HG03469 (cell line): ENCODE results near the gene DENND4C.
"Not testable (repeated sequence)": the region's sequence is repeated elsewhere in the genome, so short reads cannot be mapped to it uniquely, and the experiment has no call there.

Source experiments
- ATAC-seq: cut with Tn5 transposase; IDR thresholded peaks from one replicate; pipeline ENCODE4 v1.9.1; 2021; ENCODE audit warnings: mild to moderate bottlenecking, moderate library complexity, moderate number of reproducible peaks; ENCODE audit not compliant: unreplicated experiment

The DENND4C gene

DNA sequence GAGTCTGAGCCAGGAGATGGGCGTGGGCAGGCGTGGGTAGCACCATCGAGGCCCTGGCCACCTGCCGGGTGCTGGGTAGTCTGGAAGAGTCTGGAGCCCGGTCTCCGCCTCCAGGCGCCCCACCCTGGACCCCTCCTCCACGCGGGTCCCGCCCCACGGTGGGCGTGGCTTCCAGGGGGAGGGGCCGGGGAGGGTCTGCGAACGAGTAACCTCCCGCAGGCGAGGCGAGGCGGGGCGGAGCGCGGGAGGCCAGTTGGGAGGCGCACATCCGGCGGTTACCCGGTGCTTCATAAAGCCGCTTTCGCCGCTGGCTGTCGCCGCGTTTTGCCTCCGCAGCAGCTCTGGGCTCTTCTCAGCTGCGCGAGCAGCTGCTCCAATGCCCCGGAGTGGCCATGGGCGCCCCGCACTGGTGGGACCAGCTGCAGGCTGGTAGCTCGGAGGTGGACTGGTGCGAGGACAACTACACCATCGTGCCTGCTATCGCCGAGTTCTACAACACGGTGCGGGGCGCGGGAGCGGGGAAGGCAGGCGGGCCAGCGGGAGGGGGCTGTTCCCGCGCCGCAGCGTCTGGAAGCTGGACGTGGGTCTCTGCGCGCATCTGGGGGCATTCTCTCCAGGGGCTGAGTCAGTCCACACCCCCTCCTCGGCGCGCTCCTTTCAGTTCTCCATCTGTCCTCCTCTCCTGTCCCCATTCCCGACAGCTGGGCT, 178.4 kb downstream of the DENND4C start, which contains the start of gene ACER2:
Gene ACER2 (plus strand): TSS at position 317 of the 708 bp plus-strand sequence. CDS start 76 bp downstream, at position 393.
- peak; percentile 92 for ATAC-seq

GRCh38 chr9:19409401-19410194, 179.1 kb downstream of the DENND4C start:
- ATAC-seq, result no peak

DNA sequence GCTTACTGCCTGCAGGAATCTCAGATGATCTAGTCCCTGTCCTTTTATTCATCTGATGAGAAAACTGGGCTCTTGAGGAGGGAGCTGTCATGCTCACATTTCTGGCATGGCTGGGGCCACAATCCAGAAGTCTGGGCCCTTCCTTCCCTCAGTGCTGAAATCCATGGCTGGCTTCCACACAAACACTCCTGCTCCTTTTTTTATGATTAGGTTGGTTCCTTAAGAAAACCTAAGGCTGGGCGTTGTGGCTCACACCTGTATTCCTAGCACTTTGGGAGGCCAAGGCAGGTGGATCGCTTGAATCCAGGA, 179.7 kb downstream of the DENND4C start:
- ATAC-seq, result no peak

- no peak for ATAC-seq
Measured at GRCh38 chr9:19410594-19410993, 180.1 kb downstream of the DENND4C start.

DNA sequence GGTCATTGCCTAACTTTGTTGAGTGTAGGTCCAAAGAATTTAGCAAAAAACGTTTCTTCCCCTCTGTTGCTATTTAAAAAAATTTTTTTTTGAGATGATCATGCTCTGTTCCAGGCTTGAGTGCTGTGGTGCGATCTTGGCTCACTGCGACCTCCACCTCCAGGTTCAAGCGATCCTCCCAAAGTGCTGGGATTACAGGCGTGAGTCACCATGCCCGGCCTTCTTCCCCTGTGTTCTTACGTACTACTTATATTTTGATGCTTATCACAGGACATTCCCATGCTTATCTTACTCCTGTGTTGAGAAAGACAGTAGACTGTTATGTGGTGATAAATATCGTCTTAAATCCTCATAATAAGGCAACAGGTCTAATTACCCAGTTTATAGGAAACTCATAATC, 180.8 kb downstream of the DENND4C start:
- no peak for ATAC-seq

DNA sequence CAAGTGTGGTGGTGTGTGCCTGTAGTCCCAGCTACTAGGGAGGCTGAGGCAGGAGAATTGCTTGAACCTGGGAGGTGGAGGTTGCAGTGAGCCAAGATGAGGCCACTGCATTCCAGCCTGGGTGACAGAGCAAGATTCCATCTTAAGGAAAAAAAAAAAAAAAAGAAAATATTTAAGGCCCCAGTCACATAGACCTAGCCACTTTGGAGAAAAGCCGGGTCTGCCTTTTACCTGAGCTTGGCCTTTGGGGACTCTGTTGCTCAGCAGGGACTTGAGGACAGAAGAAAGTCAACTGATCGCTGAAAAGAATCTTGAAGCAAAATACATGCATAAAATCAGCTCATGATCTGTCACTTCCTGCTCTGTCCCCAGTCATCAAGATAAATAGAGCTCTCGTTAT, 183.0 kb downstream of the DENND4C start:
- ATAC-seq, result not testable (repeated sequence)

GRCh38 chr9:19416143-19416542, 185.7 kb downstream of the DENND4C start:
- no peak for ATAC-seq

- no peak for ATAC-seq
Measured at GRCh38 chr9:19420877-19421276, 190.4 kb downstream of the DENND4C start.
